HG03469 (cell line): Measurements from ENCODE around the gene RPS27L.
A peak's percentile ranks its signal among the peaks of the same experiment; 100 is the strongest.
"Not testable (repeated sequence)": the region's sequence is repeated elsewhere in the genome, so short reads cannot be mapped to it uniquely, and the experiment has no call there.

Source experiments
- ATAC-seq: cut with Tn5 transposase; IDR thresholded peaks from one replicate; pipeline ENCODE4 v1.9.1; 2021; ENCODE audit warnings: mild to moderate bottlenecking, moderate library complexity, moderate number of reproducible peaks; ENCODE audit not compliant: unreplicated experiment

Gene RPS27L

GRCh38 chr15:63145426-63145825, 11.9 kb downstream of the RPS27L start:
- no peak for ATAC-seq

- no peak for ATAC-seq
Observed at GRCh38 chr15:63140936-63141335, 16.3 kb downstream of the RPS27L start.

- no peak for ATAC-seq
Observed at GRCh38 chr15:63136742-63137141, 20.5 kb downstream of the RPS27L start.

- ATAC-seq: no peak
Observed at GRCh38 chr15:63135804-63136203, 21.5 kb downstream of the RPS27L start.

GRCh38 chr15:63135281-63135680, 22.0 kb downstream of the RPS27L start:
- no peak for ATAC-seq

GRCh38 chr15:63134245-63134985, 22.9 kb downstream of the RPS27L start:
- ATAC-seq: no peak

- no peak for ATAC-seq
Observed at GRCh38 chr15:63133786-63134185, 23.5 kb downstream of the RPS27L start.

GRCh38 chr15:63126726-63127125, 30.6 kb downstream of the RPS27L start:
- ATAC-seq: no peak

GRCh38 chr15:63124506-63124905, 32.8 kb downstream of the RPS27L start:
- no peak for ATAC-seq

GRCh38 chr15:63122002-63122875, 35.0 kb downstream of the RPS27L start:
- ATAC-seq: peak; percentile 54

GRCh38 chr15:63121382-63122001, 35.8 kb downstream of the RPS27L start, which contains the start of gene LACTB:
Gene LACTB, plus strand, starts transcription at chr15:63121861. Its CDS starts 11 bp downstream, at chr15:63121872.
- peak; percentile 54 for ATAC-seq

- no peak for ATAC-seq
Observed at GRCh38 chr15:63118854-63119253, 38.4 kb downstream of the RPS27L start.

GRCh38 chr15:63114465-63114864, 42.8 kb downstream of the RPS27L start:
- no peak for ATAC-seq

GRCh38 chr15:63112871-63113270, 44.4 kb downstream of the RPS27L start:
- no peak for ATAC-seq

GRCh38 chr15:63111481-63111880, 45.8 kb downstream of the RPS27L start:
- ATAC-seq: no peak

- ATAC-seq: no peak
Observed at GRCh38 chr15:63110428-63111026, 46.8 kb downstream of the RPS27L start.

GRCh38 chr15:63109920-63110319, 47.4 kb downstream of the RPS27L start:
- no peak for ATAC-seq

GRCh38 chr15:63109498-63109897, 47.8 kb downstream of the RPS27L start:
- no peak for ATAC-seq

- ATAC-seq: no peak
Observed at GRCh38 chr15:63107895-63108546, 49.3 kb downstream of the RPS27L start.

- not testable (repeated sequence) for ATAC-seq
Observed at GRCh38 chr15:63105354-63105753, 51.9 kb downstream of the RPS27L start.

- no peak for ATAC-seq
Observed at GRCh38 chr15:63104727-63105126, 52.5 kb downstream of the RPS27L start.
